ENCODE measurements around the gene BBX.

GRCh38 chr3:107798381-107798780 is 275.6 kb downstream of the BBX start:
- TF ChIP-seq POLR2AphosphoS5 (IDR thresholded peaks at IDR 0.05; ENCODE audit: low read depth, low read length) = no peak
- no peak for TF ChIP-seq POLR2A (IDR thresholded peaks at IDR 0.05; ENCODE audit: low read depth, low read length)

All from GM12892 (cell line).